ENCODE data around the gene ICAM4. TPM values are rescaled to one million over a fixed set of nuclear protein-coding genes. Genes with fewer than 3 reads are reported as not detected.
"Not testable (repeated sequence)": the region's sequence is repeated elsewhere in the genome, so short reads cannot be mapped to it uniquely, and the experiment has no call there.

Gene ICAM4
- total RNA-seq, 1 donor from 2014 or later = 0.72 TPM

DNA sequence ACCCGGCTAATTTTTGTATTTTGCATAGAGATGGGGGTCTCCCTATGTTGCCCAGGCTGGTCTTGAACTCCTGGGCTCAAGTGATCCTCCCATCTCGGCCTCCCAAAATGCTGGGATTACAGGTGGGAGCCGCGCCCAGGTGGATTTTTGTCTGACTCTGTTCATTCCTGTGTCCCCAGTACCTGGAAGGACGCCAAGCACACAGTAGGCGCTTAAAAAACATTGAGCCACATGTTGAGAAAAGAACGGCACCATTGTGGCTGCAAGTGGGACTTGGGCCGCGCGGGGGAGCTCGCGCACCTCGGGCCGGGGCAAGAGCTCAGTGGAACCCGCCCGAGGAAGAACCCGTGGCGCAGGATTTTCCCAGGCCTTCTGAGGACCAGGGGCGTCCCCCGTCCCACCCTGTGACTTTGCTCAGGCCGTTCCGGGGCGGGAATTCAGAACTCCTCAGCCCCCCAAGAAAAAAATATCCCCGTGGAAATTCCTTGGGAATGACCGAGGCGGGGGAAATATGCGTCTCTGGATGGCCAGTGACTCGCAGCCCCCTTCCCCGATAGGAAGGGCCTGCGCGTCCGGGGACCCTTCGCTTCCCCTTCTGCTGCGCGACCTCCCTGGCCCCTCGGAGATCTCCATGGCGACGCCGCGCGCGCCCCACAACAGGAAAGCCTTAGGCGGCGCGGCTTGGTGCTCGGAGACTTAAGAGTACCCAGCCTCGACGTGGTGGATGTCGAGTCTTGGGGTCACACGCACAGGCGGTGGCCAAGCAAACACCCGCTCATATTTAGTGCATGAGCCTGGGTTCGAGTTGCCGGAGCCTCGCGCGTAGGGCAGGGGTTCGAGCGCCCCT lies 17.2 kb upstream of the ICAM4 start:
- DNase-seq (ENCODE audit: low spot score) = peak; percentile 87

DNA sequence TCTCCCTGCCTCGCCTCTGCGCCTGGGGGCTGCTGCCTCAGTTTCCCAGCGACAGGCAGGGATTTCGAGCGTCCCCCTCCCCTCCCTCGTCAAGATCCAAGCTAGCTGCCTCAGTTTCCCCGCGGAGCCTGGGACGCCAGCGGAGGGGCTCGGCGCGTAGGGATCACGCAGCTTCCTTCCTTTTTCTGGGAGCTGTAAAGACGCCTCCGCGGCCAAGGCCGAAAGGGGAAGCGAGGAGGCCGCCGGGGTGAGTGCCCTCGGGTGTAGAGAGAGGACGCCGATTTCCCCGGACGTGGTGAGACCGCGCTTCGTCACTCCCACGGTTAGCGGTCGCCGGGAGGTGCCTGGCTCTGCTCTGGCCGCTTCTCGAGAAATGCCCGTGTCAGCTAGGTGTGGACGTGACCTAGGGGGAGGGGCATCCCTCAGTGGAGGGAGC lies 16.6 kb upstream of the ICAM4 start:
- DNase-seq (ENCODE audit: low spot score) = peak; percentile 70

DNA sequence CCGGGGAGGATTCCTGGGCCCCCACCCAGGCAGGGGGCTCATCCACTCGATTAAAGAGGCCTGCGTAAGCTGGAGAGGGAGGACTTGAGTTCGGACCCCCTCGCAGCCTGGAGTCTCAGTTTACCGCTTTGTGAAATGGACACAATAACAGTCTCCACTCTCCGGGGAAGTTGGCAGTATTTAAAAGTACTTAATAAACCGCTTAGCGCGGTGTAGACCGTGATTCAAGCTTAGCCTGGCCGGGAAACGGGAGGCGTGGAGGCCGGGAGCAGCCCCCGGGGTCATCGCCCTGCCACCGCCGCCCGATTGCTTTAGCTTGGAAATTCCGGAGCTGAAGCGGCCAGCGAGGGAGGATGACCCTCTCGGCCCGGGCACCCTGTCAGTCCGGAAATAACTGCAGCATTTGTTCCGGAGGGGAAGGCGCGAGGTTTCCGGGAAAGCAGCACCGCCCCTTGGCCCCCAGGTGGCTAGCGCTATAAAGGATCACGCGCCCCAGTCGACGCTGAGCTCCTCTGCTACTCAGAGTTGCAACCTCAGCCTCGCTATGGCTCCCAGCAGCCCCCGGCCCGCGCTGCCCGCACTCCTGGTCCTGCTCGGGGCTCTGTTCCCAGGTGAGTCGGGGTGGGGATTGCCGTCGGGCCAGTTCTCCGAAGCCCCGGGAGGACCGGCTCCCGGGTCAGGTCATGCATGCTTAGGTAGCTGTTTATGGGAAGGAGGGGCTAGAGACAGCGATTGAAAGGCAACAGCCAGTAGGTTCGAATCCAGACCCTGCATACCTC lies 15.9 kb upstream of the ICAM4 start, which contains the start of gene ICAM1:
Gene ICAM1 (plus strand): TSS at position 505 of the 779 bp plus-strand sequence. CDS start 40 bp downstream, at position 545.
- peak; percentile 78 for DNase-seq (ENCODE audit: low spot score)

DNA sequence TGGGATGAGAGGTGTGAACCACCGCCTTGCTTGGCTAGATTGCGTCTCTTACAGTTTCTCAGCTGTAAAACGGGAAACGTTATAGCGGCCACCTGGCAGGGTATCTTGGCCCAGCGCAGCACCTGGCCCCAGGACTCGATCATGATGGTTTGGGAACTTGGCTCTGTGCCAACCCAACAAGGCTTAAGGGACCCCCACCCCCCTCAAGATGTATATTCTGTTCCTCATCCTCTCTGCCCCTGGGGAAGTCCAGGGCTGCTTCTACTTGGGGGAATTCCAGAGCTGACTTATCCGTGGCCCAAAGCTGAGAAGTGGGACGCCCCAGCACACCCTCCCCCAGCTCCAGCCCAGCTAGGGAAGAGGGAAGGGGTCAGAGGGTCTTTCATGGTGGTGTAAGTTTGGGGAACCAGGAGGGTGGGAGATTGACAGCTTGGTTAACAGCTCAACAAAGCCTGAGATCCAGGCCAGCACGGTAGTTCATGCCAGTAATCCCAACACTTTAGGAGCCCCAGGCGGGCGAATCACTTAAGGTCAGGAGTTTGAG lies 15.1 kb upstream of the ICAM4 start:
- no peak for DNase-seq (ENCODE audit: low spot score)

DNA sequence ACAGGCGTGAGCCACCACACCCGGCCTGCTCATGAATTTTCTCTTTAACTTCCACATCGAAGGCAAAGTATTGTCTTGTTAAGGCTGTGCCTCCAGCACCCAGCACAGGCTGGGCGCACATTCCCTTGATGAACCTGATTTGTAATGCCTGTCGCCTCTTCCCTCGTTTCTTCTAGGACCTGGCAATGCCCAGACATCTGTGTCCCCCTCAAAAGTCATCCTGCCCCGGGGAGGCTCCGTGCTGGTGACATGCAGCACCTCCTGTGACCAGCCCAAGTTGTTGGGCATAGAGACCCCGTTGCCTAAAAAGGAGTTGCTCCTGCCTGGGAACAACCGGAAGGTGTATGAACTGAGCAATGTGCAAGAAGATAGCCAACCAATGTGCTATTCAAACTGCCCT lies 12.2 kb upstream of the ICAM4 start:
- no peak for DNase-seq (ENCODE audit: low spot score)

DNA sequence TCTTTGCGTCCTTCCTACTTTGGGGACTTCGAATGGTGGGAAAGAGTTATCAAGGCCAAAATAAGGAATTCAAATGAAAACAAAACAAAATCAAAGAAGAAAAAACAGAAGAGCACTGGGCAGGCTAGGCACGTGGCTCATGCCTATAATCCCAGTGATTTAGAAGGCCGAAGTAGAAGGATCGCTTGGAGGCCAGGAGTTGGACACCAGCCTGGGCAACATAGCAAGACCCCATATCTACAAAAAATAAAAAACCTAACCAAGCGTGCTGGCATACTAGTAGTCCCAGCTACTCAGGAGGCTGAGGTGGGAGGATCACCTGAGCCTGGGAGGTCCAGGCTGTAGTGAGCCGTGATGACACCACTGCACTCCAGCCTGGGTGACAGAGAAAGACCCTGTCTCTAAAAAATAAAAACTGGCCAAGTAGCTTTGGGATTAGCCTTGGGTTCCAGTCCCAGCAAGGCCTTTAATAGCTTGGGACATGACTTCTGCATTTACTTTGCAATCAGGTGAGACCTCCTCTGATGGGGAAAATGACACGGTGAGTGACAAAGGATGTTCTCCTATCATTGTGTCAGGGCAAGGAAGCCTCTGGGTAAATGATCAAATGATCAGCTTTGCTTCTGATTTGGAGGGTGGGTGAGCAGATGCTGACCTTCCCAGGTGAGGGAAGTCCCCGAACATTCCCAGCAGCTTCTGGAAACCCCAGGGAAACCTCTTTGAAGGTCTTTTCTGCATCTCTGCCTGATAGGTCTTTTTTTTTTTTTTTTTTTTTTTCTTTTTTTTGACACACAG lies 8.8 kb upstream of the ICAM4 start:
- no peak for DNase-seq (ENCODE audit: low spot score)

DNA sequence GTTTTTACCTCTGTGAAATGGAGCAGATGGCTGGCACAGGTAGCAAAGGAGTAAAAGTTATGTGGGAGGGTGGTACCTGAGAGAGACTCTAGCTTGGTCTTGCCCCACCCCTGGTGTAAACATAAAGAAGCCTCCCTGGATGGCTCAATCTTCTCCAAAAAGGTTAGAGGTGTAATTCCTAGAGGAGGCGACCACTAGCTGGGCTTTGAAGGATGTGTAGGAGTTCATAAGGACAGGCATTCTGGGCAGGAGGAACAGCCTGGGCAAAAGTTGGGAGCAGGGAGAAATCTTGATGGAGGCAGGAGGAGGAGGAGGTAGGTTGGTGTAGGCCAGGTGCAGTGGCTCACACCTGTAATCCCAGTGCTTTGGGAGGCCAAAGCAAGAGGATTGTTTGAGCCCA lies 7.8 kb upstream of the ICAM4 start:
- no peak for DNase-seq (ENCODE audit: low spot score)

DNA sequence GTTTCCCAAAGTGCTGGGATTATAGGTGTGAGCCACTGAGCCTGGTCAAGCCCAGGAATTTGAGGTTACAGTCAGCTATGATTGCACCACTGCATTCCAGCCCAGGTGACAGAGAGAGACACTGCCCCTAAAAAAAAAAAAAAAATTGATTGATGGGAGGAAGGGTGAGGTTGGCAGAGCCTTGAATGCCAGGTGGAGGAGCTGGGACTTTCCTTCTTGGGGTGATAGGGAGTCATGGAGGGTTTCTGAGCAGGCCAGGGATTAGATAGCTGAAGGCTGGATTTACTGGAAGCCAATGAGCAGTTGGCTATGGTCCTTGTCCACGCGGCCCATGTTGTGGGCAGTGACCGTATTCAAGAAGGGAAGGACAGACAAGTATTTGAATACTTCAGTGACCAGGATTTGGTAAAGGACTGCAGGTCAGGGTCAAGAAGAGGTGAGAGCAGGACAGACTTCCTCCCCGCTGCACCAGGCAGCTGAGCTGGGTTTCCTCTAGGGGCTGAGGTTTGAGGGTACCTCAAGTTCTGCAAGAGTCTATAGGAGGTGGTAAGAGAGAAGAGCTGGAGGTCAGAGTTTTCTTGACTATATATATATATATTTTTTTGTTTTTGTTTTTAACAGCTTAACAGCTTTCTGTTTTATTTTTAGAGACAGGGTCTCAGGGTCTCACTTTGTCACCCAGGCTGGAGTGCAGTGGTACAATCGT lies 6.9 kb upstream of the ICAM4 start:
- DNase-seq (ENCODE audit: low spot score) = no peak

DNA sequence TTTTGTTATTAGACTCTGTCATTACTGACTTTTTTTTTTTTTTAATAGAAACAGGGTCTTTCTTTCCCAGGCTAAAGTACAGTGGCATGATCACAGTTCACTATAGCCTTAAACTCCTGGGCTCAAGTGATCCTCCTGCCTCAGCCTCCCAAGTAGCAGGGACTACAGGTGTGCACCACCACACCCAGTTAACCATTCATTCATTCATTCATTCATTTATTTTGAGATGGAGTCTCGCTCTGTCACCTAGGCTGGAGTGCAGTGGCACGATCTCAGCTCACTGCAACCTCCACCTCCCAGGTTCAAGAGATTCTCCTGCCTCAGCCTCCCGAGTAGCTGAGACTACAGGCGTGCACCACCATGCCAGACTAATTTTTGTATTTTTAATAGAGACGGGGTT lies 4.7 kb upstream of the ICAM4 start:
- DNase-seq (ENCODE audit: low spot score) = not testable (repeated sequence)

DNA sequence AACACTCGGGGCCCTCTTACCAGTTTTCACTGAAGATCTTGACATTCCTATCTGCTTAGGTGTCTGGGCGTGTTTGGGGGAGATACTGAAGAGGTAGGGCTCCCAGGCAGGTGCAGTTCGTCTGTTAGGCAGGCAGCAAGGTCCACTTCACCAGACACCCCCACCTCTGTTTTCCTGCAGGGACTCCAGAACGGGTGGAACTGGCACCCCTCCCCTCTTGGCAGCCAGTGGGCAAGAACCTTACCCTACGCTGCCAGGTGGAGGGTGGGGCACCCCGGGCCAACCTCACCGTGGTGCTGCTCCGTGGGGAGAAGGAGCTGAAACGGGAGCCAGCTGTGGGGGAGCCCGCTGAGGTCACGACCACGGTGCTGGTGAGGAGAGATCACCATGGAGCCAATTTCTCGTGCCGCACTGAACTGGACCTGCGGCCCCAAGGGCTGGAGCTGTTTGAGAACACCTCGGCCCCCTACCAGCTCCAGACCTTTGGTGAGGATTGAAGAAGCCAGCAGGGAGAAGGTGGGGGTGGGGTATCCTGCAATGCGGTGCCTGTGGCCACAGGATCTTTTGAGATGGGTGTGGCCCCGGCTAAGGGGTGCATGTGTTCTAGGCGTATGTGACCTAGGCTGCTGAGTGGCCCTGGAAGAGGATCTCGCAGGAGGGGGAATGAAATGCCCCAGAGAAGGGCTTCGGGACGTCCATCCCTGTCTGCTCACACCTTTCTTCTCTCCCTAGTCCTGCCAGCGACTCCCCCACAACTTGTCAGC lies 3.3 kb upstream of the ICAM4 start:
- DNase-seq (ENCODE audit: low spot score) = no peak

DNA sequence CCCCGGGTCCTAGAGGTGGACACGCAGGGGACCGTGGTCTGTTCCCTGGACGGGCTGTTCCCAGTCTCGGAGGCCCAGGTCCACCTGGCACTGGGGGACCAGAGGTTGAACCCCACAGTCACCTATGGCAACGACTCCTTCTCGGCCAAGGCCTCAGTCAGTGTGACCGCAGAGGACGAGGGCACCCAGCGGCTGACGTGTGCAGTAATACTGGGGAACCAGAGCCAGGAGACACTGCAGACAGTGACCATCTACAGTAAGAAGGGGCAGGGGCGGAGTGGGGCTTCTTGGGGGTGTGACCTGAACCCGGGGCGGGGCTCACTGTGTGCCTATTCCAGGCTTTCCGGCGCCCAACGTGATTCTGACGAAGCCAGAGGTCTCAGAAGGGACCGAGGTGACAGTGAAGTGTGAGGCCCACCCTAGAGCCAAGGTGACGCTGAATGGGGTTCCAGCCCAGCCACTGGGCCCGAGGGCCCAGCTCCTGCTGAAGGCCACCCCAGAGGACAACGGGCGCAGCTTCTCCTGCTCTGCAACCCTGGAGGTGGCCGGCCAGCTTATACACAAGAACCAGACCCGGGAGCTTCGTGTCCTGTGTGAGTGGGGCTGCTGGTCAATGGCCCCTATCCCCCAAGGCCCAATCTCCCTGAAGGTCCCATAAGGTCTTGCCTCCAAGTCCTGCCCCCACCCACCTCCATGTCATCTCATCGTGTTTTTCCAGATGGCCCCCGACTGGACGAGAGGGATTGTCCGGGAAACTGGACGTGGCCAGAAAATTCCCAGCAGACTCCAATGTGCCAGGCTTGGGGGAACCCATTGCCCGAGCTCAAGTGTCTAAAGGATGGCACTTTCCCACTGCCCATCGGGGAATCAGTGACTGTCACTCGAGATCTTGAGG lies 2.4 kb upstream of the ICAM4 start:
- DNase-seq (ENCODE audit: low spot score) = no peak

DNA sequence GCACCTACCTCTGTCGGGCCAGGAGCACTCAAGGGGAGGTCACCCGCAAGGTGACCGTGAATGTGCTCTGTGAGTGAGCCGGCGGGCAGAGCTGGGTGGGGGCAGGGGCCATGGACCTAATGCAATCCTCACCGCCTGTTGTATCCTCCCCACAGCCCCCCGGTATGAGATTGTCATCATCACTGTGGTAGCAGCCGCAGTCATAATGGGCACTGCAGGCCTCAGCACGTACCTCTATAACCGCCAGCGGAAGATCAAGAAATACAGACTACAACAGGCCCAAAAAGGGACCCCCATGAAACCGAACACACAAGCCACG lies 1.8 kb upstream of the ICAM4 start:
- no peak for DNase-seq (ENCODE audit: low spot score)

DNA sequence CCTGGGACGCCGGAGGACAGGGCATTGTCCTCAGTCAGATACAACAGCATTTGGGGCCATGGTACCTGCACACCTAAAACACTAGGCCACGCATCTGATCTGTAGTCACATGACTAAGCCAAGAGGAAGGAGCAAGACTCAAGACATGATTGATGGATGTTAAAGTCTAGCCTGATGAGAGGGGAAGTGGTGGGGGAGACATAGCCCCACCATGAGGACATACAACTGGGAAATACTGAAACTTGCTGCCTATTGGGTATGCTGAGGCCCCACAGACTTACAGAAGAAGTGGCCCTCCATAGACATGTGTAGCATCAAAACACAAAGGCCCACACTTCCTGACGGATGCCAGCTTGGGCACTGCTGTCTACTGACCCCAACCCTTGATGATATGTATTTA lies 1.4 kb upstream of the ICAM4 start:
- no peak for DNase-seq (ENCODE audit: low spot score)

DNA sequence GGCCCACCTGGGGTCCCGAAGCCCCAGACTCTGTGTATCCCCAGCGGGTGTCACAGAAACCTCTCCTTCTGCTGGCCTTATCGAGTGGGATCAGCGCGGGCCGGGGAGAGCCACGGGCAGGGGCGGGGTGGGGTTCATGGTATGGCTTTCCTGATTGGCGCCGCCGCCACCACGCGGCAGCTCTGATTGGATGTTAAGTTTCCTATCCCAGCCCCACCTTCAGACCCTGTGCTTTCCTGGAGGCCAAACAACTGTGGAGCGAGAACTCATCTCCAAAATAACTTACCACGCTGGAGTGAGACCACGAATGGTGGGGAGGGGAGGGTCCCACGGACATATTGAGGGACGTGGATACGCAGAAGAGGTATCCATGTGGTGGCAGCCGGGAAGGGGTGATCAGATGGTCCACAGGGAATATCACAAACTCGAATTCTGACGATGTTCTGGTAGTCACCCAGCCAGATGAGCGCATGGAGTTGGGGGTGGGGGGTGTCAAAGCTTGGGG lies 2.0 kb downstream of the ICAM4 start:
- DNase-seq (ENCODE audit: low spot score) = no peak

DNA sequence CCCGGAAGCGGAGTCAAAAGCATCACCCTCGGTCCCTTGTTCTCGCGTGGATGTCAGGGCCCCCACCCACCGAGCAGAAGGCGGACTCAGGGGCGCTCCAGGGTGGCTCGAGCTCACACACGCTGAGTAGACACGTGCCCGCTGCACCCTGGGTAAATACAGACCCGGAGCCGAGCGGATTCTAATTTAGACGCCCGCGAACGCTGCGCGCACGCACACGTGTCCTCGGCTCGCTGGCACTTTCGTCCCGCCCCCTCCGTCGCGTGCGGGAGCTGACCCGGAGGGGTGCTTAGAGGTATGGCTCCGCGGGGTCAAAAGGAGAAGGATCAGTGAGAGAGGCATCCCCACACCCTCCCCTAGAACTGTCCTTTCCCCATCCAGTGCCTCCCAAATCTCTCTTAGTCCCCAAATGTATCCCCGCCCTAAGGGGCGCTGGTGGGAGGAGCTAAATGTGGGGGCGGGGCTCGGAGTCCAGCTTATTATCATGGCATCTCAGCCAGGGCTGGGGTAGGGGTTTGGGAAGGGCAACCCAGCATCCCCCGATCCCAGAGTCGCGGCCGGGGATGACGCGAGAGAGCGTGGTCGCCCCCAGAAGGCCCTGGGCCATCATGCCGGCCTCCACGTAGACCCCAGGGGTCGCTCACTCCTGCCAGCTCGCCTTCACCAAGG lies 2.5 kb downstream of the ICAM4 start:
- no peak for DNase-seq (ENCODE audit: low spot score)

DNA sequence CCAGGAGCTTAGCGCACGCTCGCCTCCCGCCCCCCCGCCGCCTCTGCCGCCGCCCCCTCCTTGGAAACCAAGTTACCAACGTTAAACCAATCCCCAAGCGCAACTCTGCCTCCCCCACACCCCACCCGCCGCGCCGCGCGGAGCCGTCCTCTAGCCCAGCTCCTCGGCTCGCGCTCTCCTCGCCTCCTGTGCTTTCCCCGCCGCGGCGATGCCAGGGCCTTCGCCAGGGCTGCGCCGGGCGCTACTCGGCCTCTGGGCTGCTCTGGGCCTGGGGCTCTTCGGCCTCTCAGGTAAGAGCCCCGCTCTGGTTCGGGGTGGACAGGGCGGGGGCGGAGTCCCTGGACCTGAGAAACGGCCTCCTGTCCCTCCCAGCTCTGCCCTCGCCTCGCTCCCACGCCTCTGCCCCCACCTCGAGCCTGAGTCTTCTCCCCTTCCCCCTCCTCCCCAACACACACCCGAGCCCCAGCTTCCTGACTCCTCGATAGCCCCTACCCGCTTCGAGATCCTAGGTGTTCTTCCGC lies 3.1 kb downstream of the ICAM4 start, which contains the start of gene ICAM5:
Gene ICAM5 (plus strand): TSS at position 117 of the 521 bp plus-strand sequence. CDS start 92 bp downstream, at position 209.
- no peak for DNase-seq (ENCODE audit: low spot score)

DNA sequence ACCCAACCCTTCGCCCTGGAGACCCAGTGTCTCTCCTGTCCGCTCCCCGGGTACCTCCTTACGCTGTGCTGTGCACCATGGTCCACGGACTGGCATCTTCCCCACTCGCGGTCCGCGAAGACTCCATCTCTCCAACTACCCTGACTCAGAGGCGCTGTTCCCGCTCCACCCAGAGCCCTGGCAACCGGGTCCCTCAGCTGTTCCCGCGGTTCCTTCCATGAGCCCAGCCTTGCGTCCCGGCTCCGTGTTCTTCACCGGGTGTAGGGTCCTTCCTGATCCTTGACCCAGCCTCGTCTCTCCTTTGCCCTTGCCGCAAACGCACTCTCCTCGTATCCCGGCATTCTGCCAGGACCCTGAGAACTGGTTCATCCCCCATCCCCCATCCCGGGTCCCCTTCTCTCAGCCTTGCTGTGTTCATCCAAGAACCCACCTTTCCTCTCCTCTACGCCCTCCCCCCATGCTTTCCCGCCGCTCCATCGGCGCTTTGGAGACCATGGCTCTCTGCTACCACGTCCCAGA lies 3.7 kb downstream of the ICAM4 start:
- DNase-seq (ENCODE audit: low spot score) = no peak
